H1 (cell line): ENCODE data around the gene SPACA7. TPM values are rescaled to one million over a fixed set of nuclear protein-coding genes. Genes with fewer than 3 reads are reported as not detected.

Experiments
- CTCF ChIA-PET: fragments of 300-600 bp; sonication (Branson Sonifier 250); formaldehyde crosslinking; loops from one replicate; lab custom pipeline; 2021; ENCODE audit not compliant: partially characterized antibody; lab: Charles Lee
- POLR2A ChIA-PET: fragments of 300-600 bp; sonication (Branson Sonifier 250); formaldehyde crosslinking; loops from one replicate; lab custom pipeline; 2021; ENCODE audit warnings: inconsistent platforms; ENCODE audit not compliant: partially characterized antibody; lab: Charles Lee
- DNase-seq, 2 experiments: peaks; one replicate each; pipeline versions ENCODE4 v3.0.0 to v3.0.0-alpha.2; 2010 to 2022; ENCODE audit warnings: low spot score in 2 of 2, low read depth in 1 of 2, mixed read lengths in 1 of 2
- FAIRE-seq: peaks from 2 replicates; lab custom pipeline; 2011; peaks lifted over from hg19 to GRCh38; lab: Jason Lieb, UNC
- H2AFZ ChIP-seq: 2 replicates; pipeline ENCODE4 v1.8.1; 2012; ENCODE audit warnings: low read length, inconsistent platforms
- H2AK5ac ChIP-seq: 2 replicates; pipeline ENCODE4 v1.6.1; 2013; ENCODE audit warnings: low read depth, low read length
- H2BK120ac ChIP-seq: replicated peaks from 2 replicates; pipeline ENCODE3; 2013; ENCODE audit warnings: low read depth, low read length, inconsistent platforms
- H2BK12ac ChIP-seq: 2 replicates; pipeline ENCODE4 v1.6.1; 2013; ENCODE audit warnings: low read depth, low read length
- H2BK15ac ChIP-seq: 2 replicates; pipeline ENCODE4 v1.6.1; 2013; ENCODE audit warnings: low read length
- H2BK20ac ChIP-seq: 2 replicates; pipeline ENCODE4 v1.6.1; 2013; ENCODE audit warnings: low read length
- H2BK5ac ChIP-seq: 2 replicates; pipeline ENCODE4 v1.6.1; 2013; ENCODE audit warnings: low read depth, low read length
- H3K14ac ChIP-seq: 2 replicates; pipeline ENCODE4 v1.6.1; 2013; ENCODE audit warnings: inconsistent platforms; ENCODE audit not compliant: insufficient read length
- H3K18ac ChIP-seq: 2 replicates; pipeline ENCODE4 v1.6.1; 2013; ENCODE audit warnings: low read length; ENCODE audit errors: extremely low read depth
- H3K23ac ChIP-seq: 2 replicates; pipeline ENCODE4 v1.6.1; 2013; ENCODE audit warnings: inconsistent platforms; ENCODE audit not compliant: insufficient read length
- H3K23me2 ChIP-seq: 2 replicates; pipeline ENCODE4 v1.6.1; 2013; ENCODE audit warnings: low read depth, low read length
- H3K27ac ChIP-seq: 2 replicates; pipeline ENCODE4 v1.6.1; 2011; ENCODE audit warnings: low read depth, low read length, inconsistent platforms
- H3K27me3 ChIP-seq, 4 experiments: replicated peaks in 1 of 4; 1 replicate in 1 of 4; 2 replicates in 3 of 4; pipeline versions ENCODE4 v1.6.1 to v1.8.1; 2011 to 2013; ENCODE audit warnings: low read length in 3 of 4, mild to moderate bottlenecking in 3 of 4, inconsistent platforms in 2 of 4, mixed read lengths in 2 of 4, moderate library complexity in 1 of 4; ENCODE audit not compliant: control insufficient read depth in 3 of 4, insufficient read depth in 3 of 4; ENCODE audit errors: extremely low read depth in 1 of 4
- H3K36me3 ChIP-seq, 4 experiments: 2 replicates each; pipeline versions ENCODE4 v1.6.1 to v1.8.1; 2011 to 2013; ENCODE audit warnings: mild to moderate bottlenecking in 4 of 4, low read length in 3 of 4, moderate library complexity in 2 of 4, control low read depth in 1 of 4, inconsistent platforms in 1 of 4; ENCODE audit not compliant: insufficient read depth in 4 of 4, control insufficient read depth in 2 of 4
- H3K4ac ChIP-seq: replicated peaks from 2 replicates; pipeline ENCODE3; 2013; ENCODE audit warnings: low read length, low read depth, mixed read lengths, inconsistent platforms; ENCODE audit not compliant: insufficient read length
- H3K4me1 ChIP-seq, 4 experiments: replicated peaks in 1 of 4; 1 replicate in 1 of 4; 2 replicates in 3 of 4; pipeline versions ENCODE4 v1.6.1 to v1.8.1; 2011 to 2013; ENCODE audit warnings: low read length in 3 of 4, inconsistent platforms in 2 of 4, mixed read lengths in 1 of 4; ENCODE audit not compliant: insufficient read depth in 4 of 4, control insufficient read depth in 3 of 4
- H3K4me2 ChIP-seq, 2 experiments: 2 replicates each; pipeline versions ENCODE4 v1.6.1 to v1.8.1; 2011 to 2013; ENCODE audit warnings: low read depth in 2 of 2, low read length in 2 of 2, control low read depth in 1 of 2, inconsistent platforms in 1 of 2, mild to moderate bottlenecking in 1 of 2; ENCODE audit not compliant: insufficient read depth in 1 of 2
- H3K4me3 ChIP-seq, 4 experiments: fragments of 200-600, 300-600 bp in 1 of 4; sonication (generic), shearing (Covaris generic), sonication (Bioruptor Twin) in 1 of 4; 2 replicates each; pipeline versions ENCODE4 v1.5.1 to v1.8.1; 2011 to 2016; ENCODE audit warnings: low read length in 4 of 4, low read depth in 3 of 4, control low read depth in 2 of 4, inconsistent platforms in 2 of 4, mild to moderate bottlenecking in 2 of 4, mixed read lengths in 1 of 4, moderate library complexity in 1 of 4; ENCODE audit not compliant: insufficient read depth in 2 of 4; ENCODE audit errors: extremely low read depth in 1 of 4
- H3K56ac ChIP-seq: replicated peaks from 2 replicates; pipeline ENCODE3; 2013; ENCODE audit warnings: low read depth, mild to moderate bottlenecking, mixed read lengths, low read length, inconsistent platforms; ENCODE audit not compliant: insufficient read length
- H3K79me1 ChIP-seq: 2 replicates; pipeline ENCODE4 v1.6.1; 2013; ENCODE audit warnings: low read depth, low read length, control low read depth
- H3K79me2 ChIP-seq, 2 experiments: 2 replicates each; pipeline versions ENCODE4 v1.6.1 to v1.8.1; 2012 to 2013; ENCODE audit warnings: low read length in 2 of 2, mild to moderate bottlenecking in 2 of 2, inconsistent platforms in 1 of 2; ENCODE audit not compliant: insufficient read depth in 2 of 2, control insufficient read depth in 1 of 2
- H3K9ac ChIP-seq, 4 experiments: replicated peaks in 1 of 4; 1 replicate in 1 of 4; 2 replicates in 3 of 4; pipeline versions ENCODE4 v1.6.1 to v1.8.1; 2011 to 2013; ENCODE audit warnings: low read depth in 3 of 4, low read length in 3 of 4, control low read depth in 2 of 4, mild to moderate bottlenecking in 2 of 4, moderate library complexity in 2 of 4, inconsistent platforms in 1 of 4; ENCODE audit errors: extremely low read depth in 1 of 4
- H3K9me3 ChIP-seq, 2 experiments: 2 replicates each; pipeline versions ENCODE4 v1.6.1 to v1.8.1; 2012 to 2013; ENCODE audit warnings: mild to moderate bottlenecking in 2 of 2, moderate library complexity in 2 of 2, control low read depth in 1 of 2, inconsistent platforms in 1 of 2, low read depth in 1 of 2, low read length in 1 of 2, mixed read lengths in 1 of 2; ENCODE audit not compliant: insufficient read depth in 2 of 2
- H4K20me1 ChIP-seq, 2 experiments: replicated peaks in 1 of 2; 2 replicates each; pipeline versions ENCODE3 to v1.8.1; 2011 to 2013; ENCODE audit warnings: inconsistent platforms in 2 of 2, low read length in 2 of 2, mild to moderate bottlenecking in 1 of 2; ENCODE audit not compliant: insufficient read depth in 2 of 2, control insufficient read depth in 1 of 2
- H4K5ac ChIP-seq: 2 replicates; pipeline ENCODE4 v1.6.1; 2013; ENCODE audit warnings: low read length, low read depth, mixed read lengths, inconsistent platforms; ENCODE audit not compliant: insufficient read length
- H4K8ac ChIP-seq: 2 replicates; pipeline ENCODE4 v1.8.0; 2013; ENCODE audit warnings: mild to moderate bottlenecking, moderate library complexity, low read length, inconsistent platforms; ENCODE audit not compliant: insufficient read depth; ENCODE audit errors: extremely low read depth
- H4K91ac ChIP-seq: replicated peaks from 2 replicates; pipeline ENCODE3; 2013; ENCODE audit warnings: low read length, mixed read lengths, inconsistent platforms; ENCODE audit not compliant: insufficient read length
- HDAC6 ChIP-seq: IDR thresholded peaks from one replicate; pipeline ENCODE4 v1.7.1; 2012; ENCODE audit warnings: low read depth, mild to moderate bottlenecking, inconsistent platforms, low read length, moderate library complexity
- KDM4A ChIP-seq: IDR thresholded peaks from one replicate; pipeline ENCODE4 v1.7.1; 2012; ENCODE audit warnings: low read depth, mild to moderate bottlenecking, moderate library complexity, low read length, inconsistent platforms; ENCODE audit not compliant: severe bottlenecking
- NANOG ChIP-seq: IDR thresholded peaks from 2 replicates; pipeline ENCODE4 v1.6.1; 2011; ENCODE audit warnings: low read length, low read depth, mild to moderate bottlenecking, inconsistent platforms; ENCODE audit not compliant: insufficient read depth, poor library complexity, severe bottlenecking
- WGBS, 2 experiments: shearing (Covaris generic) in 1 of 2; methylation state at CpG; one replicate each; pipeline versions ENCODE4 v1.1.6 to v1.1.7; 2013 to 2015; ENCODE audit warnings: low lambda C conversion rate in 2 of 2, mixed read lengths in 2 of 2, inconsistent platforms in 1 of 2, low coverage in 1 of 2, missing lambda C conversion rate in 1 of 2; ENCODE audit not compliant: insufficient replicate concordance in 2 of 2, insufficient coverage in 1 of 2, insufficient read length in 1 of 2; ENCODE audit errors: extremely low coverage in 1 of 2, missing lambda C conversion rate in 1 of 2; 5-methylcytosine and 5-hydroxymethylcytosine counted together
- polyA plus RNA-seq, 7 experiments: library from polyadenylated mRNA; depleted of rRNA in 3 of 7; stranded (reverse) in 5 of 7; unstranded in 2 of 7; fragments of >200 nt in 5 of 7; fragments of 200-250 nt in 2 of 7; gene quantifications; 1 replicate in 5 of 7; 2 replicates in 1 of 7; 4 replicates in 1 of 7; pipeline versions ENCODE4 v1.2.1 to v1.2.3, GENCODE V29; 2011 to 2013; ENCODE audit warnings: missing spikeins in 2 of 7, mixed read lengths in 2 of 7
- total RNA-seq: library from RNA; stranded (reverse); fragmentation: NEBNext Ultra II Directional; extraction: Animal tissue kit (Norgen Biotek cat#: 25700); gene quantifications from 2 replicates; pipeline ENCODE4 v1.2.1, GENCODE V29; 2021
- TF ChIP-seq, protein P1 (sequence below): IDR thresholded peaks from 2 replicates; pipeline ENCODE4 v1.6.1; 2011; ENCODE audit warnings: low read length, improper control_type of control experiment

SPACA7 gene
- total and polyA plus RNA-seq, 2 of the 8 experiments (the other 6 are each of a cell fraction or from before 2014, with no cell fraction given), result not detected

DNA sequence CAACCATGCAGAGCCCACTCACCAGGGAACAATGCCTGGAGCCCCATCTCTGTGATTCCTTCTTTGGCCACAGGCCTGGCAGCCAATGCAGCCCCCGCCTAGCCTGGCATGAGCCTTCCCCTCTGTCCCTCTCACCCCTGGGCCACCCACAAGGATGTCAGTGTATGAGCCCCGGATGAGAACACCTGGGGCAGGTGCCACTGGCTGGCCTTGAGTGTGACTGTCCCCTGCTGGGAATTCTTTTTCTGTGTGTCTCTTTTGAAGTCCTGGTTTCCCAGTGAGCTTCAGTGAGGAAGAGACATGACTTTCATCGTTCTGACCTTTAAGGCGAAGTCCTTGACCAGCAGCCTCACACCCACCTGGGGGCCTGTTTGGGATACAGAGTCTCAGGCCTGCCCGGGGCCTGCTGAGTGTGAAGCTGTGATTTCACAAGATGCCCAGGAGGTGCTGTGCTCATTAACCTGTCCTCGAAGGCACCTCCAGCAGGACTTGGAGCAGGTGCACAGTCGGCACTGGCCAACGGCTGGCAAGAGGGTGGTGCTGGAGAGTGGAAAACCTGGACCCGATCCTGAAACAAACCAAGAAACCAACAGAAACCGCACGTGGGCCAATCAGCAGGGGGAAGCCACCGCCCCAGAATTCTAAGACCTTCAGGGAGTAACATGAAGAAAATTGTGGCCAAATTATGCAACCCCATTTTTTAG, 27.4 kb upstream of the SPACA7 start:
- no peak overlapping the region for H3K23ac ChIP-seq
- no peak for FAIRE-seq
- no peaks in the 10 kb centered on the region for H3K36me3 ChIP-seq
- no peak overlapping the region for H2BK120ac ChIP-seq
- H3K14ac ChIP-seq, result no peak overlapping the region
- peaks cover 0 to 14% (median 2%) of the 10 kb centered on the region in 4 experiments; a peak in 4 of 7 replicates for H3K27me3 ChIP-seq
- H2BK12ac ChIP-seq, result 0 out of 2 replicates have a peak overlapping the region, but pooled peaks have one; percentile 9
- H4K20me1 ChIP-seq, result no peaks in the 10 kb centered on the region
- no peak overlapping the region for H3K18ac ChIP-seq
- H3K4ac ChIP-seq, result no peak overlapping the region
- H3K79me2 ChIP-seq, result no peaks in the 10 kb centered on the region
- 89% methylated on average over 12 of the region's 12 CpGs; no CpG with 5 or more reads in 1 of the 2 experiments for WGBS, 2 experiments
- peaks cover 7 to 36% (median 23%) of the 10 kb centered on the region in 4 experiments for H3K4me1 ChIP-seq
- H2AFZ ChIP-seq, result no peak overlapping the region
- no peaks in the 10 kb centered on the region; the same call in 1 of the 2 replicates for H3K23me2 ChIP-seq
- H3K79me1 ChIP-seq, result no peaks in the 10 kb centered on the region
- H4K5ac ChIP-seq, result no peak overlapping the region
- no peak overlapping the region; the same call in 1 of the 2 replicates for H4K8ac ChIP-seq
- no peak overlapping the region for H3K4me3 ChIP-seq
- H3K4me2 ChIP-seq, result no peak overlapping the region
- 0 out of 2 replicates have a peak overlapping the region, but pooled peaks have one; percentile 15 for H2AK5ac ChIP-seq
- DNase-seq, result no peak
- POLR2A ChIA-PET, result no interaction called here
- H3K9me3 ChIP-seq, result no peaks in the 10 kb centered on the region; a peak in 1 of 4 replicates
- H3K27ac ChIP-seq, result no peak overlapping the region
- no peak overlapping the region for H2BK20ac ChIP-seq
- H3K56ac ChIP-seq, result no peak overlapping the region
- H2BK5ac ChIP-seq, result no peak overlapping the region
- peak overlapping the region; percentile 32 for H4K91ac ChIP-seq
- CTCF ChIA-PET, result interaction anchor here (0.7 to 1.8 kb wide), 3 partner anchors 16 to 97 kb away, joined by 3 to 6 read pairs (median 3); no protein-coding TSS in a partner anchor
- no peak overlapping the region for H3K9ac ChIP-seq
- no peak overlapping the region for H2BK15ac ChIP-seq
- TF ChIP-seq, protein P1, sequence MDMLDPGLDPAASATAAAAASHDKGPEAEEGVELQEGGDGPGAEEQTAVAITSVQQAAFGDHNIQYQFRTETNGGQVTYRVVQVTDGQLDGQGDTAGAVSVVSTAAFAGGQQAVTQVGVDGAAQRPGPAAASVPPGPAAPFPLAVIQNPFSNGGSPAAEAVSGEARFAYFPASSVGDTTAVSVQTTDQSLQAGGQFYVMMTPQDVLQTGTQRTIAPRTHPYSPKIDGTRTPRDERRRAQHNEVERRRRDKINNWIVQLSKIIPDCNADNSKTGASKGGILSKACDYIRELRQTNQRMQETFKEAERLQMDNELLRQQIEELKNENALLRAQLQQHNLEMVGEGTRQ, result no peak
- TF ChIP-seq HDAC6 (no peak), KDM4A (no peak), NANOG (no peak)
